HCT116 (cell line): ENCODE measurements around the gene SEPHS1. TPM values are rescaled to one million over a fixed set of nuclear protein-coding genes. Genes with fewer than 3 reads are reported as not detected.

ENCODE experiments used
- ATAC-seq: fragments of 200-7000 bp; cut with Tn5 transposase; 2 replicates; pipeline ENCODE4 v1.9.1; 2020; ENCODE audit warnings: mild to moderate bottlenecking, moderate library complexity
- BruUV-seq: library from RNA; stranded (reverse); fragments of 400-500 nt; replicated peaks from 2 replicates; lab custom pipeline; 2021; lab: Mats Ljungman, UMichigan
- CTCF ChIA-PET: fragments of 300-600 bp; sonication (Branson Sonifier 250); formaldehyde crosslinking; loops from one replicate; lab custom pipeline; 2021; ENCODE audit warnings: antibody characterized with exemption; lab: Charles Lee
- POLR2A ChIA-PET: fragments of 300-600, 350-600 bp; sonication (Branson Sonifier 250); formaldehyde crosslinking; loops from one replicate; lab custom pipeline; 2021; ENCODE audit warnings: antibody characterized with exemption; lab: Charles Lee
- RAD21 ChIA-PET, 2 experiments: fragments of 300-600 bp; sonication (Branson Sonifier 250); formaldehyde crosslinking; loops; one replicate each; lab custom pipeline; 2023; ENCODE audit warnings: low total read pairs in 2 of 2; ENCODE audit not compliant: uncharacterized antibody in 2 of 2, unreplicated experiment in 2 of 2, low non-redundant PET in 1 of 2; lab: Charles Lee
- DNase-seq: peaks from one replicate; pipeline ENCODE4 v3.0.0-alpha.2; 2010; ENCODE audit warnings: low read depth, low spot score
- H2AFZ ChIP-seq: fragments of 200-600 bp; shearing (Covaris generic), sonication (generic); 2 replicates; pipeline ENCODE4 v1.6.1; 2017; ENCODE audit warnings: low read depth, mixed run types, mixed read lengths, antibody characterized with exemption, low read length; ENCODE audit not compliant: poor library complexity, severe bottlenecking
- H3K27ac ChIP-seq: 2 replicates; pipeline ENCODE4 v1.5.1; 2012; ENCODE audit warnings: low read depth, low read length
- H3K27me3 ChIP-seq: fragments of 200-600 bp; sonication (generic); 2 replicates; pipeline ENCODE4 v1.6.1; 2016; ENCODE audit warnings: mixed run types, low read length, mixed read lengths; ENCODE audit not compliant: insufficient read depth
- H3K36me3 ChIP-seq, 2 experiments: fragments of 200-500 bp in 1 of 2; fragments of 200-600 bp in 1 of 2; sonication (Bioruptor generic) in 1 of 2; sonication (generic) in 1 of 2; 2 replicates each; pipeline versions ENCODE4 v1.5.1 to v1.6.1; 2014 to 2016; ENCODE audit warnings: low read length in 2 of 2, inconsistent platforms in 1 of 2, mixed read lengths in 1 of 2, mixed run types in 1 of 2; ENCODE audit not compliant: insufficient read depth in 2 of 2, control insufficient read depth in 1 of 2
- H3K4me1 ChIP-seq, 2 experiments: fragments of 200-600 bp in 1 of 2; sonication (generic) in 1 of 2; 2 replicates each; pipeline versions ENCODE4 v1.5.1 to v1.6.1; 2012 to 2017; ENCODE audit warnings: low read length in 2 of 2, inconsistent platforms in 1 of 2, mild to moderate bottlenecking in 1 of 2, mixed read lengths in 1 of 2, mixed run types in 1 of 2, moderate library complexity in 1 of 2; ENCODE audit not compliant: insufficient read depth in 2 of 2, control insufficient read depth in 1 of 2
- H3K4me2 ChIP-seq: fragments of 200-600 bp; sonication (generic); 2 replicates; pipeline ENCODE4 v1.6.1; 2017; ENCODE audit warnings: mixed run types, low read length, mixed read lengths
- H3K4me3 ChIP-seq, 2 experiments: fragments of 200-600 bp in 1 of 2; sonication (generic) in 1 of 2; replicated peaks in 1 of 2; 2 replicates each; pipeline ENCODE4 v1.5.1; 2011 to 2016; ENCODE audit warnings: low read length in 2 of 2, control low read depth in 1 of 2, low read depth in 1 of 2, mild to moderate bottlenecking in 1 of 2, mixed read lengths in 1 of 2, mixed run types in 1 of 2
- H3K79me2 ChIP-seq: fragments of 200-600 bp; sonication (generic); 2 replicates; pipeline ENCODE4 v1.6.1; 2017; ENCODE audit warnings: mild to moderate bottlenecking, mixed run types, low read length, moderate library complexity, mixed read lengths; ENCODE audit not compliant: insufficient read depth
- H3K9ac ChIP-seq: fragments of 200-600 bp; sonication (generic); 2 replicates; pipeline ENCODE4 v1.6.1; 2016; ENCODE audit warnings: low read length, mixed read lengths
- H3K9me2 ChIP-seq: fragments of 200-600 bp; sonication (generic), shearing (Covaris generic); 2 replicates; pipeline ENCODE4 v1.6.1; 2017; ENCODE audit warnings: mixed run types, mild to moderate bottlenecking, moderate library complexity; ENCODE audit not compliant: insufficient read depth
- H3K9me3 ChIP-seq, 2 experiments: fragments of 200-500 bp in 1 of 2; fragments of 200-600 bp in 1 of 2; sonication (Bioruptor generic) in 1 of 2; sonication (generic) in 1 of 2; 2 replicates each; pipeline ENCODE4 v1.6.1; 2014 to 2017; ENCODE audit warnings: low read length in 2 of 2, mixed read lengths in 2 of 2, inconsistent platforms in 1 of 2, low read depth in 1 of 2, mild to moderate bottlenecking in 1 of 2, mixed run types in 1 of 2, moderate library complexity in 1 of 2; ENCODE audit not compliant: control insufficient read depth in 1 of 2, insufficient read depth in 1 of 2
- H4K20me1 ChIP-seq: fragments of 200-600 bp; sonication (generic), shearing (Covaris generic); 2 replicates; pipeline ENCODE4 v1.6.1; 2017; ENCODE audit warnings: mixed run types, mild to moderate bottlenecking, moderate library complexity; ENCODE audit not compliant: insufficient read depth
- CBX3 ChIP-seq: IDR thresholded peaks from 2 replicates; pipeline ENCODE4 v1.6.1; 2012; ENCODE audit warnings: low read depth
- EZH2 ChIP-seq: fragments of 200-600 bp; sonication (generic); IDR thresholded peaks from 2 replicates; pipeline ENCODE4 v1.6.1; 2017; ENCODE audit warnings: antibody characterized with exemption, mixed run types
- EZH2phosphoT487 ChIP-seq: fragments of 200-600 bp; IDR thresholded peaks from 2 replicates; pipeline ENCODE4 v1.6.1; 2018; ENCODE audit warnings: antibody characterized with exemption, borderline replicate concordance
- FOSL1 ChIP-seq: IDR thresholded peaks from 2 replicates; pipeline ENCODE4 v1.6.1; 2012; ENCODE audit warnings: low read depth
- JUND ChIP-seq: IDR thresholded peaks from 2 replicates; pipeline ENCODE4 v1.6.1; 2012
- POLR2A ChIP-seq: IDR thresholded peaks from 2 replicates; pipeline ENCODE4 v1.7.0; 2011; ENCODE audit warnings: borderline replicate concordance; ENCODE audit not compliant: insufficient read depth, insufficient read length; ENCODE audit errors: extremely low read depth
- POLR2AphosphoS5 ChIP-seq: IDR thresholded peaks from 2 replicates; pipeline ENCODE4 v1.6.1; 2011; ENCODE audit warnings: mild to moderate bottlenecking, low read depth, low read length, moderate library complexity
- RAD21 ChIP-seq: IDR thresholded peaks from 2 replicates; pipeline ENCODE4 v1.6.1; 2012; ENCODE audit warnings: low read depth, mild to moderate bottlenecking
- SP1 ChIP-seq: IDR thresholded peaks from 2 replicates; pipeline ENCODE4 v1.6.1; 2012; ENCODE audit warnings: low read depth
- SRF ChIP-seq: IDR thresholded peaks from 2 replicates; pipeline ENCODE4 v1.6.1; 2012; ENCODE audit warnings: low read depth
- ZFX ChIP-seq: fragments of 450-650 bp; IDR thresholded peaks from 2 replicates; pipeline ENCODE4 v1.6.1; 2017
- ZNF274 ChIP-seq: fragments of 200-500 bp; sonication (Bioruptor generic); IDR thresholded peaks from 2 replicates; pipeline ENCODE4 v1.6.1; 2014; ENCODE audit warnings: mild to moderate bottlenecking, low read depth, low read length, inconsistent platforms
- intact Hi-C: fragments of 100-400 bp; cut with micrococcal nuclease; formaldehyde crosslinking; loops from 2 replicates; pipeline ENCODE4 v1.10.0; 2022
- total RNA-seq: library from RNA; stranded (reverse); gene quantifications from one replicate; pipeline ENCODE4 v1.2.1, GENCODE V29; 2021; ENCODE audit not compliant: unreplicated experiment
- TF ChIP-seq, protein P1 (sequence below): IDR thresholded peaks from 2 replicates; pipeline ENCODE4 v1.6.1; 2011; ENCODE audit warnings: mild to moderate bottlenecking, low read length, moderate library complexity; ENCODE audit not compliant: insufficient replicate concordance; ENCODE audit errors: extremely low read depth
- TF ChIP-seq, protein P2 (sequence below): IDR thresholded peaks from 2 replicates; pipeline ENCODE4 v1.6.1; 2012; ENCODE audit warnings: low read depth
- TF ChIP-seq, protein P3 (sequence below): IDR thresholded peaks from 2 replicates; pipeline ENCODE4 v1.6.1; 2012
- TF ChIP-seq, protein P4 (sequence below), 3 experiments: fragments of 200-600 bp in 1 of 3; sonication (generic) in 1 of 3; IDR thresholded peaks in 2 of 3; conservative IDR thresholded peaks in 1 of 3; 2 replicates each; pipeline ENCODE4 v1.5.1; 2012 to 2017; ENCODE audit warnings: low read depth in 2 of 3, low read length in 2 of 3, antibody characterized with exemption in 1 of 3, borderline replicate concordance in 1 of 3, control low read depth in 1 of 3, mild to moderate bottlenecking in 1 of 3, mixed read lengths in 1 of 3, mixed run types in 1 of 3, moderate library complexity in 1 of 3; ENCODE audit not compliant: insufficient read depth in 1 of 3

The SEPHS1 gene
- total RNA-seq, 1 experiment from 2014 or later = 51.7 TPM

DNA sequence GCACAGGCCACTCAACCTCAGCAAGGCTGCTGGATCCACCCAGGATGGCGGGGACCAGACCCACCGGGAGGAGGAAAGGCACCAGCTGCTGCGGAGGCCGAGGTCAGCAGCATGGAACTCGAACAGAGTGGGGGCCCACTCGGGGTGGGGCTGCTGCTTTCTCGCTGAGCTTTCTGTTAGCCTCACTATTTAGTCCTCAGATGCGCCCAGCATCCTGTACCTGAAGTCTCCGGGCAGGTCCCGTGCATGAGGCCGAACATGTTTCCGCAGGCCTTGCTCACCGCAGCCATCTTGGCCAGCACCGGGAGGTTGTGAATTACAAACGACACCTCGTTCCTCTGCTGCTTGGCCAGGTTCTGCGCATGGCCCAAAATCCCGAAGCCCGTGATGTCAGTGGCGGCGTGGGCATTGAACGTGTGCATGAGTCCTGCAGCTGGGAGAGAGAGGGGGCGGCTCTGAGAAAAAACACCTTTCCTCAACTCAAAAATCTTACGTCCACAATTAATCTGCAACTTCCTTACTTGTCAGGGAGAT is 25.4 kb downstream of the SEPHS1 start:
- ChIA-PET RAD21 (no interaction called here), POLR2A (no interaction called here), CTCF (no interaction called here)
- H2AFZ ChIP-seq = no peak overlapping the region
- no TSS peak for BruUV-seq
- no peaks in the 10 kb centered on the region for H3K27me3 ChIP-seq
- no peaks in the 10 kb centered on the region for H3K79me2 ChIP-seq
- H3K9ac ChIP-seq = no peak overlapping the region
- no peaks in the 10 kb centered on the region for H3K9me3 ChIP-seq
- no peaks in the 10 kb centered on the region for H4K20me1 ChIP-seq
- no peak overlapping the region for H3K4me2 ChIP-seq
- TF ChIP-seq, protein P1, sequence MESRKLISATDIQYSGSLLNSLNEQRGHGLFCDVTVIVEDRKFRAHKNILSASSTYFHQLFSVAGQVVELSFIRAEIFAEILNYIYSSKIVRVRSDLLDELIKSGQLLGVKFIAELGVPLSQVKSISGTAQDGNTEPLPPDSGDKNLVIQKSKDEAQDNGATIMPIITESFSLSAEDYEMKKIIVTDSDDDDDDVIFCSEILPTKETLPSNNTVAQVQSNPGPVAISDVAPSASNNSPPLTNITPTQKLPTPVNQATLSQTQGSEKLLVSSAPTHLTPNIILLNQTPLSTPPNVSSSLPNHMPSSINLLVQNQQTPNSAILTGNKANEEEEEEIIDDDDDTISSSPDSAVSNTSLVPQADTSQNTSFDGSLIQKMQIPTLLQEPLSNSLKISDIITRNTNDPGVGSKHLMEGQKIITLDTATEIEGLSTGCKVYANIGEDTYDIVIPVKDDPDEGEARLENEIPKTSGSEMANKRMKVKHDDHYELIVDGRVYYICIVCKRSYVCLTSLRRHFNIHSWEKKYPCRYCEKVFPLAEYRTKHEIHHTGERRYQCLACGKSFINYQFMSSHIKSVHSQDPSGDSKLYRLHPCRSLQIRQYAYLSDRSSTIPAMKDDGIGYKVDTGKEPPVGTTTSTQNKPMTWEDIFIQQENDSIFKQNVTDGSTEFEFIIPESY = no peak
- TF ChIP-seq, protein P2, sequence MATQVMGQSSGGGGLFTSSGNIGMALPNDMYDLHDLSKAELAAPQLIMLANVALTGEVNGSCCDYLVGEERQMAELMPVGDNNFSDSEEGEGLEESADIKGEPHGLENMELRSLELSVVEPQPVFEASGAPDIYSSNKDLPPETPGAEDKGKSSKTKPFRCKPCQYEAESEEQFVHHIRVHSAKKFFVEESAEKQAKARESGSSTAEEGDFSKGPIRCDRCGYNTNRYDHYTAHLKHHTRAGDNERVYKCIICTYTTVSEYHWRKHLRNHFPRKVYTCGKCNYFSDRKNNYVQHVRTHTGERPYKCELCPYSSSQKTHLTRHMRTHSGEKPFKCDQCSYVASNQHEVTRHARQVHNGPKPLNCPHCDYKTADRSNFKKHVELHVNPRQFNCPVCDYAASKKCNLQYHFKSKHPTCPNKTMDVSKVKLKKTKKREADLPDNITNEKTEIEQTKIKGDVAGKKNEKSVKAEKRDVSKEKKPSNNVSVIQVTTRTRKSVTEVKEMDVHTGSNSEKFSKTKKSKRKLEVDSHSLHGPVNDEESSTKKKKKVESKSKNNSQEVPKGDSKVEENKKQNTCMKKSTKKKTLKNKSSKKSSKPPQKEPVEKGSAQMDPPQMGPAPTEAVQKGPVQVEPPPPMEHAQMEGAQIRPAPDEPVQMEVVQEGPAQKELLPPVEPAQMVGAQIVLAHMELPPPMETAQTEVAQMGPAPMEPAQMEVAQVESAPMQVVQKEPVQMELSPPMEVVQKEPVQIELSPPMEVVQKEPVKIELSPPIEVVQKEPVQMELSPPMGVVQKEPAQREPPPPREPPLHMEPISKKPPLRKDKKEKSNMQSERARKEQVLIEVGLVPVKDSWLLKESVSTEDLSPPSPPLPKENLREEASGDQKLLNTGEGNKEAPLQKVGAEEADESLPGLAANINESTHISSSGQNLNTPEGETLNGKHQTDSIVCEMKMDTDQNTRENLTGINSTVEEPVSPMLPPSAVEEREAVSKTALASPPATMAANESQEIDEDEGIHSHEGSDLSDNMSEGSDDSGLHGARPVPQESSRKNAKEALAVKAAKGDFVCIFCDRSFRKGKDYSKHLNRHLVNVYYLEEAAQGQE = no peak
- TF ChIP-seq FOSL1 (no peak), SP1 (no peak), POLR2A (no peak), CBX3 (no peak), JUND (no peak), EZH2phosphoT487 (no peak), RAD21 (no peak), POLR2AphosphoS5 (no peak), ZNF274 (no peak), EZH2 (no peak), SRF (no peak), ZFX (no peak)
- TF ChIP-seq, protein P3, sequence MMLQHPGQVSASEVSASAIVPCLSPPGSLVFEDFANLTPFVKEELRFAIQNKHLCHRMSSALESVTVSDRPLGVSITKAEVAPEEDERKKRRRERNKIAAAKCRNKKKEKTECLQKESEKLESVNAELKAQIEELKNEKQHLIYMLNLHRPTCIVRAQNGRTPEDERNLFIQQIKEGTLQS = no peak
- TF ChIP-seq, protein P4, sequence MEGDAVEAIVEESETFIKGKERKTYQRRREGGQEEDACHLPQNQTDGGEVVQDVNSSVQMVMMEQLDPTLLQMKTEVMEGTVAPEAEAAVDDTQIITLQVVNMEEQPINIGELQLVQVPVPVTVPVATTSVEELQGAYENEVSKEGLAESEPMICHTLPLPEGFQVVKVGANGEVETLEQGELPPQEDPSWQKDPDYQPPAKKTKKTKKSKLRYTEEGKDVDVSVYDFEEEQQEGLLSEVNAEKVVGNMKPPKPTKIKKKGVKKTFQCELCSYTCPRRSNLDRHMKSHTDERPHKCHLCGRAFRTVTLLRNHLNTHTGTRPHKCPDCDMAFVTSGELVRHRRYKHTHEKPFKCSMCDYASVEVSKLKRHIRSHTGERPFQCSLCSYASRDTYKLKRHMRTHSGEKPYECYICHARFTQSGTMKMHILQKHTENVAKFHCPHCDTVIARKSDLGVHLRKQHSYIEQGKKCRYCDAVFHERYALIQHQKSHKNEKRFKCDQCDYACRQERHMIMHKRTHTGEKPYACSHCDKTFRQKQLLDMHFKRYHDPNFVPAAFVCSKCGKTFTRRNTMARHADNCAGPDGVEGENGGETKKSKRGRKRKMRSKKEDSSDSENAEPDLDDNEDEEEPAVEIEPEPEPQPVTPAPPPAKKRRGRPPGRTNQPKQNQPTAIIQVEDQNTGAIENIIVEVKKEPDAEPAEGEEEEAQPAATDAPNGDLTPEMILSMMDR (IDR thresholded peaks at IDR 0.05 in 2 of 3, conservative IDR thresholded peaks at IDR 0.05 in 1 of 3; ENCODE audit: borderline replicate concordance in 1 of 3, insufficient read depth in 1 of 3, low read depth in 2 of 3, low read length in 2 of 3) = no peak
- H3K4me1 ChIP-seq = no peaks in the 10 kb centered on the region
- H3K9me2 ChIP-seq = no peaks in the 10 kb centered on the region
- peaks cover 13 to 38% of the 10 kb centered on the region in 2 experiments; a peak in 3 of 4 replicates for H3K36me3 ChIP-seq
- intact Hi-C loops = no loop called here
- ATAC-seq (no peak), DNase-seq (no peak)
- H3K4me3 ChIP-seq = no peak overlapping the region
- H3K27ac ChIP-seq = no peak overlapping the region
